ENCODE data around the gene MAD1L1. TPM values are rescaled to one million over a fixed set of nuclear protein-coding genes. Genes with fewer than 3 reads are reported as not detected.
"Not testable (repeated sequence)": the region's sequence is repeated elsewhere in the genome, so short reads cannot be mapped to it uniquely, and the experiment has no call there.

The MAD1L1 gene
- total and polyA plus RNA-seq, 10 donors: 47.3 to 118 (median 68.2) TPM

- peaks cover 0 to 25% (median 9%) of the 10 kb centered on the region in 6 donors for H3K4me1 ChIP-seq
- 85 to 94% (median 90%) methylated on average over 15 to 33 of the region's 33 CpGs for WGBS, 5 donors
- H3K4me3 ChIP-seq: no peak overlapping the region
- H3K27me3 ChIP-seq (replicated peaks in 1 of 7): no peaks in the 10 kb centered on the region
- no peak for TF ChIP-seq POLR2AphosphoS5 (IDR thresholded peaks at IDR 0.05)
- no peak for TF ChIP-seq POLR2A (IDR thresholded peaks at IDR 0.05)
- TF ChIP-seq, protein P1, sequence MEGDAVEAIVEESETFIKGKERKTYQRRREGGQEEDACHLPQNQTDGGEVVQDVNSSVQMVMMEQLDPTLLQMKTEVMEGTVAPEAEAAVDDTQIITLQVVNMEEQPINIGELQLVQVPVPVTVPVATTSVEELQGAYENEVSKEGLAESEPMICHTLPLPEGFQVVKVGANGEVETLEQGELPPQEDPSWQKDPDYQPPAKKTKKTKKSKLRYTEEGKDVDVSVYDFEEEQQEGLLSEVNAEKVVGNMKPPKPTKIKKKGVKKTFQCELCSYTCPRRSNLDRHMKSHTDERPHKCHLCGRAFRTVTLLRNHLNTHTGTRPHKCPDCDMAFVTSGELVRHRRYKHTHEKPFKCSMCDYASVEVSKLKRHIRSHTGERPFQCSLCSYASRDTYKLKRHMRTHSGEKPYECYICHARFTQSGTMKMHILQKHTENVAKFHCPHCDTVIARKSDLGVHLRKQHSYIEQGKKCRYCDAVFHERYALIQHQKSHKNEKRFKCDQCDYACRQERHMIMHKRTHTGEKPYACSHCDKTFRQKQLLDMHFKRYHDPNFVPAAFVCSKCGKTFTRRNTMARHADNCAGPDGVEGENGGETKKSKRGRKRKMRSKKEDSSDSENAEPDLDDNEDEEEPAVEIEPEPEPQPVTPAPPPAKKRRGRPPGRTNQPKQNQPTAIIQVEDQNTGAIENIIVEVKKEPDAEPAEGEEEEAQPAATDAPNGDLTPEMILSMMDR (IDR thresholded peaks at IDR 0.05 in 8 of 11, conservative IDR thresholded peaks at IDR 0.05 in 3 of 11): no peak
- no peaks in the 10 kb centered on the region for H3K9me3 ChIP-seq
- DNase-seq: peak; percentile 66
- intact Hi-C loops (cut with DNase I; ENCODE audit: low total_unique reads): no loop called here
- H3K36me3 ChIP-seq: peaks cover 0 to 62% (median 5%) of the 10 kb centered on the region in 6 donors
- no peak overlapping the region for H3K27ac ChIP-seq
Measured at GRCh38 chr7:1973321-1974251, 259.2 kb downstream of the MAD1L1 start.

GRCh38 chr7:1972744-1973143 lies 260.0 kb downstream of the MAD1L1 start:
- Histone ChIP-seq H3K4me1 (peaks cover 0 to 25% (median 9%) of the 10 kb centered on the region in 6 donors), H3K36me3 (peaks cover 0 to 62% (median 5%) of the 10 kb centered on the region in 6 donors), H3K9me3 (no peaks in the 10 kb centered on the region), H3K27ac (no peak overlapping the region), H3K27me3 (replicated peaks in 1 of 7) (no peaks in the 10 kb centered on the region), H3K4me3 (no peak overlapping the region)
- intact Hi-C loops (cut with DNase I; ENCODE audit: low total_unique reads): no loop called here
- TF ChIP-seq POLR2AphosphoS5 (IDR thresholded peaks at IDR 0.05) (no peak), POLR2A (IDR thresholded peaks at IDR 0.05) (no peak)
- TF ChIP-seq, protein P1 (IDR thresholded peaks at IDR 0.05 in 8 of 11, conservative IDR thresholded peaks at IDR 0.05 in 3 of 11): no peak
- no peak for DNase-seq
- WGBS, 5 donors: 87 to 93% (median 90%) methylated on average over 9 of the region's 9 CpGs

DNA sequence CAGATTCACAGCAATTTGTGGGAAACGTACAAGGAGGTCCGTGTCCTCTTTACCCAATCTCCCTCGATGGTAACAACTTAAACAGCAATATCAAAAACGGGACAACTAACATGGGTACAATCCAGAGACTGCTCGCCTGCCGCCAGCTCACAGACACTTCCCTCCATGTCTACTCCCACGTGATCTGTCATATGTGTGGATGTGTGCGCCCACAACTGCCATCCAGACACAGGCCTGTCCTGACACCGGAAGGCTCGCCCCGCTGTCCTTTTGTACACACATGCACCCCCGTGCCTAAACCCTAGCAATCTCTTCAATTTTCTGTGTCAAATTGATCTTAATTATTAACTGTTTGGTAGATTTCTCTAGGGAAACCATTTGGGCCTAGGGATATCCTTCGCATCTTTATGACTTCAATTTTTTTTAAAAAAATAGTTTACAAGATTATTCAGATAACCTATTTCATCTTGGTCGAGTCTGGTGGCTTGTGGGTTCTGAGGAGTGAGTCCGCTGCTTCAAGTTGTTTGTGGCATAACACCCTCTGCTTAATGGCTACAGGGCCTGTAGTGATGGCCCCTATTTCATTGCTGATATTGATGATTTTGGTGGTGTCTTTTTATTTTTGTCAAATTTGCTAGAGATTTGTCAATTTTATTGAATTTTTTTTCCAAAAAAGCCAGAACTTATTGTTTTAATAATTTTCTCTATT lies 260.6 kb downstream of the MAD1L1 start:
- peaks cover 0 to 59% (median 5%) of the 10 kb centered on the region in 6 donors for H3K36me3 ChIP-seq
- intact Hi-C loops (cut with DNase I; ENCODE audit: low total_unique reads): no loop called here
- H3K27me3 ChIP-seq (replicated peaks in 1 of 7): no peaks in the 10 kb centered on the region
- no peak overlapping the region for H3K27ac ChIP-seq
- no peak overlapping the region for H3K4me3 ChIP-seq
- peak; percentile 43 for DNase-seq
- H3K9me3 ChIP-seq: no peaks in the 10 kb centered on the region
- WGBS, 5 donors: 92 to 94% (median 92%) methylated on average over 15 of the region's 15 CpGs
- no peak for TF ChIP-seq POLR2A (IDR thresholded peaks at IDR 0.05)
- TF ChIP-seq POLR2AphosphoS5 (IDR thresholded peaks at IDR 0.05): no peak
- TF ChIP-seq, protein P1 (IDR thresholded peaks at IDR 0.05 in 8 of 11, conservative IDR thresholded peaks at IDR 0.05 in 3 of 11): no peak
- H3K4me1 ChIP-seq: peaks cover 0 to 25% (median 9%) of the 10 kb centered on the region in 6 donors

DNA sequence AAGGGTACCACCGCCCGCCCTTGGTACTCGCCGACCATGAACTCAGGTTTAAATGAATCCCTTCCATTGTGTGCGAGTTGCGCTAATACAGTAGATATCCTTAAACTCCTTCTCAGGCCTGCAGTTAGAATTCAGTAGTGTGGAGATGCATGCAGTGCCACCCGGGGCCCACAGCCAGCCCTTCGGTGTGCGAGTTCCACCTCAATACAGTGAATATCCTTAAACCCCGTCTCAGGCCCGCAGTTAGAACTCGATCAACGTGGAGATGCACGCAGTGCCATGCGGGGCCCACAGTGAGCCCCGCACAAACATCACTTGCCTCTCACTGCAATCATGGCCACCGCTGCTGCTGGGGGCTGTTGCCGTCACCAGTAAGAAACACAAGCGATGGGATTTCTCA lies 261.9 kb downstream of the MAD1L1 start:
- H3K36me3 ChIP-seq: peaks cover 0 to 51% (median 3%) of the 10 kb centered on the region in 6 donors
- no peak overlapping the region for H3K4me3 ChIP-seq
- no peak overlapping the region for H3K27ac ChIP-seq
- H3K9me3 ChIP-seq: no peaks in the 10 kb centered on the region
- peaks cover 0 to 25% (median 9%) of the 10 kb centered on the region in 6 donors for H3K4me1 ChIP-seq
- intact Hi-C loops (cut with DNase I; ENCODE audit: low total_unique reads): no loop called here
- H3K27me3 ChIP-seq (replicated peaks in 1 of 7): no peaks in the 10 kb centered on the region
- DNase-seq: peak; percentile 52
- WGBS, 5 donors: 95 to 99% (median 97%) methylated on average over 17 to 19 of the region's 19 CpGs
- no peak for TF ChIP-seq POLR2AphosphoS5 (IDR thresholded peaks at IDR 0.05)
- no peak for TF ChIP-seq POLR2A (IDR thresholded peaks at IDR 0.05)

- Histone ChIP-seq H3K36me3 (peaks cover 0 to 45% (median 0%) of the 10 kb centered on the region in 6 donors), H3K4me1 (peaks cover 0 to 25% (median 9%) of the 10 kb centered on the region in 6 donors)
- H3K4me3 ChIP-seq; intact Hi-C loops (cut with DNase I; ENCODE audit: low total_unique reads); H3K9me3 ChIP-seq; H3K27me3 ChIP-seq (replicated peaks in 1 of 7); H3K27ac ChIP-seq: not testable (repeated sequence)
- peak; percentile 30 for DNase-seq
- 95 to 98% (median 97%) methylated on average over 10 of the region's 10 CpGs for WGBS, 5 donors
Measured at GRCh38 chr7:1970285-1970660, 262.5 kb downstream of the MAD1L1 start.
